ENCODE measurements around the gene CRACR2B.

- TF ChIP-seq CTCF (IDR thresholded peaks at IDR 0.05) (no peak), POLR2A (IDR thresholded peaks at IDR 0.05) (no peak), EP300 (IDR thresholded peaks at IDR 0.05) (no peak)
Observed at GRCh38 chr11:863023-863909, 35.5 kb downstream of the CRACR2B start.
